GM23338 (cell line): ENCODE results near the gene LIME1. TPM values are rescaled to one million over a fixed set of nuclear protein-coding genes. Genes with fewer than 3 reads are reported as not detected.

Experiments used
- polyA plus RNA-seq: library from polyadenylated mRNA; unstranded; fragments of >200 nt; fragmentation: Nextera tagmentation; extraction: Ambion mirVana; gene quantifications from 2 replicates; pipeline ENCODE4 v1.2.1, GENCODE V29; 2016
- small RNA-seq: library from RNA; depleted of rRNA; stranded (forward); fragments of <200 nt; gene quantifications from one replicate; pipeline ENCODE3, GENCODE V24; 2014; ENCODE audit warnings: low replicate concordance
- total RNA-seq: library from RNA; depleted of rRNA; stranded (reverse); fragments of >200 nt; shearing (Covaris generic); gene quantifications from 2 replicates; pipeline ENCODE4 v1.2.3, GENCODE V29; 2014; rRNA removed
- TF ChIP-seq, protein P1 (sequence below), 2 experiments: fragments of 200-600 bp in 1 of 2; sonication (generic) in 1 of 2; conservative IDR thresholded peaks; 2 replicates each; pipeline versions ENCODE4 v1.5.1 to v1.6.1; 2016 to 2017; ENCODE audit warnings: antibody characterized with exemption in 2 of 2, low read depth in 2 of 2, mild to moderate bottlenecking in 2 of 2, moderate library complexity in 1 of 2
- TF ChIP-seq, protein P2 (sequence below): IDR thresholded peaks from 2 replicates; pipeline ENCODE4 v1.6.1; 2016; ENCODE audit warnings: antibody characterized with exemption

Gene LIME1
- total and polyA plus RNA-seq, 2 experiments from 2014 or later, result 4.7 to 12.2 TPM

GRCh38 chr20:63787749-63788148 is 51.3 kb downstream of the LIME1 start (continued):
- TF ChIP-seq, protein P1, sequence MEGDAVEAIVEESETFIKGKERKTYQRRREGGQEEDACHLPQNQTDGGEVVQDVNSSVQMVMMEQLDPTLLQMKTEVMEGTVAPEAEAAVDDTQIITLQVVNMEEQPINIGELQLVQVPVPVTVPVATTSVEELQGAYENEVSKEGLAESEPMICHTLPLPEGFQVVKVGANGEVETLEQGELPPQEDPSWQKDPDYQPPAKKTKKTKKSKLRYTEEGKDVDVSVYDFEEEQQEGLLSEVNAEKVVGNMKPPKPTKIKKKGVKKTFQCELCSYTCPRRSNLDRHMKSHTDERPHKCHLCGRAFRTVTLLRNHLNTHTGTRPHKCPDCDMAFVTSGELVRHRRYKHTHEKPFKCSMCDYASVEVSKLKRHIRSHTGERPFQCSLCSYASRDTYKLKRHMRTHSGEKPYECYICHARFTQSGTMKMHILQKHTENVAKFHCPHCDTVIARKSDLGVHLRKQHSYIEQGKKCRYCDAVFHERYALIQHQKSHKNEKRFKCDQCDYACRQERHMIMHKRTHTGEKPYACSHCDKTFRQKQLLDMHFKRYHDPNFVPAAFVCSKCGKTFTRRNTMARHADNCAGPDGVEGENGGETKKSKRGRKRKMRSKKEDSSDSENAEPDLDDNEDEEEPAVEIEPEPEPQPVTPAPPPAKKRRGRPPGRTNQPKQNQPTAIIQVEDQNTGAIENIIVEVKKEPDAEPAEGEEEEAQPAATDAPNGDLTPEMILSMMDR (conservative IDR thresholded peaks at IDR 0.05; ENCODE audit: low read depth in 2 of 2), result no peak
- TF ChIP-seq, protein P2, sequence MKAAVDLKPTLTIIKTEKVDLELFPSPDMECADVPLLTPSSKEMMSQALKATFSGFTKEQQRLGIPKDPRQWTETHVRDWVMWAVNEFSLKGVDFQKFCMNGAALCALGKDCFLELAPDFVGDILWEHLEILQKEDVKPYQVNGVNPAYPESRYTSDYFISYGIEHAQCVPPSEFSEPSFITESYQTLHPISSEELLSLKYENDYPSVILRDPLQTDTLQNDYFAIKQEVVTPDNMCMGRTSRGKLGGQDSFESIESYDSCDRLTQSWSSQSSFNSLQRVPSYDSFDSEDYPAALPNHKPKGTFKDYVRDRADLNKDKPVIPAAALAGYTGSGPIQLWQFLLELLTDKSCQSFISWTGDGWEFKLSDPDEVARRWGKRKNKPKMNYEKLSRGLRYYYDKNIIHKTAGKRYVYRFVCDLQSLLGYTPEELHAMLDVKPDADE, result no peak

Small RNA genes within 50 kb of the gene (small RNA-seq; reads per million reads assigned to genes)
- not detected for gene LIME1
- gene TNFRSF6B, result not detected

Other genes with a start within 250 kb of the LIME1 start
- gene EEF1A2, start 237.6 kb upstream of the LIME1 start, total RNA-seq, result 37.1 TPM in 2 replicates
- 1.3 and 1.4 TPM in 2 replicates for gene EEF1A2, start 237.6 kb upstream of the LIME1 start, polyA plus RNA-seq
- 117 and 141 TPM in 2 replicates for gene PPDPF, start 215.9 kb upstream of the LIME1 start, total RNA-seq
- 83.9 and 92.9 TPM in 2 replicates for gene PPDPF, start 215.9 kb upstream of the LIME1 start, polyA plus RNA-seq
- 0.28 TPM in 1 of 2 replicates, not detected in the other for gene PTK6, start 199.3 kb upstream of the LIME1 start, total RNA-seq
- gene PTK6, start 199.3 kb upstream of the LIME1 start, polyA plus RNA-seq, result 0.07 TPM in 1 of 2 replicates, not detected in the other
- 0.50 and 0.59 TPM in 2 replicates for gene SRMS, start 188.9 kb upstream of the LIME1 start, total RNA-seq
- gene SRMS, start 188.9 kb upstream of the LIME1 start, polyA plus RNA-seq, result 0.23 TPM in 1 of 2 replicates, not detected in the other
- gene FNDC11, start 182.5 kb upstream of the LIME1 start, total RNA-seq, result 5.3 and 6.5 TPM in 2 replicates
- gene FNDC11, start 182.5 kb upstream of the LIME1 start, polyA plus RNA-seq, result 3.4 and 3.5 TPM in 2 replicates
- gene HELZ2, start 162.4 kb upstream of the LIME1 start, total RNA-seq, result 39.6 and 48.9 TPM in 2 replicates
- 4.6 and 5.2 TPM in 2 replicates for gene HELZ2, start 162.4 kb upstream of the LIME1 start, polyA plus RNA-seq
- gene GMEB2, start 109.6 kb upstream of the LIME1 start, total RNA-seq, result 19.3 and 20.6 TPM in 2 replicates
- gene GMEB2, start 109.6 kb upstream of the LIME1 start, polyA plus RNA-seq, result 4.4 and 4.9 TPM in 2 replicates
- 42.7 and 61.3 TPM in 2 replicates for gene STMN3, start 83.2 kb upstream of the LIME1 start, total RNA-seq
- 28.6 and 29.7 TPM in 2 replicates for gene STMN3, start 83.2 kb upstream of the LIME1 start, polyA plus RNA-seq
- 26.5 and 34.5 TPM in 2 replicates for gene RTEL1, start 78.4 kb upstream of the LIME1 start, total RNA-seq
- gene RTEL1, start 78.4 kb upstream of the LIME1 start, polyA plus RNA-seq, result 13.5 and 14.2 TPM in 2 replicates
- 0.28 and 3.8 TPM in 2 replicates for gene TNFRSF6B, start 40.0 kb upstream of the LIME1 start, total RNA-seq
- not detected in 2 replicates for gene TNFRSF6B, start 40.0 kb upstream of the LIME1 start, polyA plus RNA-seq
- 19.0 and 24.6 TPM in 2 replicates for gene ARFRP1, start 28.7 kb upstream of the LIME1 start, total RNA-seq
- gene ARFRP1, start 28.7 kb upstream of the LIME1 start, polyA plus RNA-seq, result 16.7 and 18.6 TPM in 2 replicates
- gene ZGPAT, start 28.6 kb upstream of the LIME1 start, total RNA-seq, result 25.5 and 39.2 TPM in 2 replicates
- 21.5 and 25.0 TPM in 2 replicates for gene ZGPAT, start 28.6 kb upstream of the LIME1 start, polyA plus RNA-seq
- gene SLC2A4RG, start 3.1 kb downstream of the LIME1 start, total RNA-seq, result 33.8 and 42.0 TPM in 2 replicates
- gene SLC2A4RG, start 3.1 kb downstream of the LIME1 start, polyA plus RNA-seq, result 22.8 and 25.3 TPM in 2 replicates
- 23.0 and 26.9 TPM in 2 replicates for gene ZBTB46, start 94.6 kb downstream of the LIME1 start, total RNA-seq
- 3.2 TPM in 2 replicates for gene ZBTB46, start 94.6 kb downstream of the LIME1 start, polyA plus RNA-seq
- not detected in 2 replicates for gene ABHD16B, start 124.8 kb downstream of the LIME1 start, total RNA-seq
- gene ABHD16B, start 124.8 kb downstream of the LIME1 start, polyA plus RNA-seq, result not detected in 2 replicates
- gene TPD52L2, start 128.6 kb downstream of the LIME1 start, total RNA-seq, result 103 and 104 TPM in 2 replicates
- gene TPD52L2, start 128.6 kb downstream of the LIME1 start, polyA plus RNA-seq, result 39.5 and 40.2 TPM in 2 replicates
- 29.5 and 33.5 TPM in 2 replicates for gene DNAJC5, start 158.5 kb downstream of the LIME1 start, total RNA-seq
- gene DNAJC5, start 158.5 kb downstream of the LIME1 start, polyA plus RNA-seq, result 6.9 and 7.1 TPM in 2 replicates
- 46.5 and 56.8 TPM in 2 replicates for gene UCKL1, start 219.8 kb downstream of the LIME1 start, total RNA-seq
- 82.5 and 89.3 TPM in 2 replicates for gene UCKL1, start 219.8 kb downstream of the LIME1 start, polyA plus RNA-seq
- 21.4 and 28.8 TPM in 2 replicates for gene ZNF512B, start 233.3 kb downstream of the LIME1 start, total RNA-seq
- gene ZNF512B, start 233.3 kb downstream of the LIME1 start, polyA plus RNA-seq, result 6.0 and 6.1 TPM in 2 replicates
- 2.8 and 7.3 TPM in 2 replicates for gene SAMD10, start 243.0 kb downstream of the LIME1 start, total RNA-seq
- gene SAMD10, start 243.0 kb downstream of the LIME1 start, polyA plus RNA-seq, result 2.1 and 3.2 TPM in 2 replicates
- gene PRPF6, start 244.5 kb downstream of the LIME1 start, total RNA-seq, result 73.5 and 79.9 TPM in 2 replicates
- 53.8 and 56.2 TPM in 2 replicates for gene PRPF6, start 244.5 kb downstream of the LIME1 start, polyA plus RNA-seq